Peyer's patch (tissue), 4 donors: Measurements from ENCODE around the gene GOLGA7B. TPM values are rescaled to one million over a fixed set of nuclear protein-coding genes. Genes with fewer than 3 reads are reported as not detected.

Source experiments
- DNase-seq, 3 donors: peaks; one replicate each; pipeline ENCODE4 v3.0.0-alpha.2; 2017 to 2019
- H3K27ac ChIP-seq, 4 donors: fragments of 200-600 bp; sonication (generic); one replicate each; pipeline ENCODE4 v1.5.1; 2016 to 2019
- H3K27me3 ChIP-seq, 2 donors: fragments of 200-600 bp; sonication (generic); one replicate each; pipeline ENCODE4 v1.5.1; 2019
- H3K36me3 ChIP-seq, 3 donors: fragments of 200-600 bp; sonication (generic); one replicate each; pipeline ENCODE4 v1.5.1; 2016 to 2019
- H3K4me1 ChIP-seq, 4 donors: fragments of 200-600 bp; sonication (generic); one replicate each; pipeline ENCODE4 v1.5.1; 2016 to 2019
- H3K4me3 ChIP-seq, 4 donors: fragments of 200-600 bp; sonication (generic); 1 replicate in 3 of 4; 2 replicates in 1 of 4; pipeline ENCODE4 v1.5.1; 2016 to 2019; ENCODE audit warnings: mild to moderate bottlenecking in 1 of 4
- H3K9me3 ChIP-seq, 4 donors: fragments of 200-600 bp; sonication (generic); one replicate each; pipeline ENCODE4 v1.5.1; 2016 to 2019; ENCODE audit warnings: mild to moderate bottlenecking in 1 of 4
- CTCF ChIP-seq, 6 experiments: fragments of 450-650 bp in 4 of 6; fragments of 200-600 bp in 2 of 6; sonication (generic) in 1 of 6; IDR thresholded peaks; one replicate each; pipeline ENCODE4 v1.5.1; 2017 to 2019; ENCODE audit warnings: antibody characterized with exemption in 6 of 6, mild to moderate bottlenecking in 3 of 6, moderate library complexity in 1 of 6
- POLR2A ChIP-seq, 2 donors: fragments of 450-650 bp; IDR thresholded peaks; one replicate each; pipeline ENCODE4 v1.5.1; 2017; ENCODE audit warnings: antibody characterized with exemption in 2 of 2, mild to moderate bottlenecking in 2 of 2, moderate library complexity in 2 of 2
- total RNA-seq, 4 donors: library from RNA; depleted of rRNA; stranded (reverse); fragments of >200 nt; gene quantifications; one replicate each; pipeline ENCODE4 v1.1.0, GENCODE V29; 2016

GOLGA7B gene
- total RNA-seq, 4 donors from 2014 or later, result 0.27 to 0.88 (median 0.79) TPM

DNA sequence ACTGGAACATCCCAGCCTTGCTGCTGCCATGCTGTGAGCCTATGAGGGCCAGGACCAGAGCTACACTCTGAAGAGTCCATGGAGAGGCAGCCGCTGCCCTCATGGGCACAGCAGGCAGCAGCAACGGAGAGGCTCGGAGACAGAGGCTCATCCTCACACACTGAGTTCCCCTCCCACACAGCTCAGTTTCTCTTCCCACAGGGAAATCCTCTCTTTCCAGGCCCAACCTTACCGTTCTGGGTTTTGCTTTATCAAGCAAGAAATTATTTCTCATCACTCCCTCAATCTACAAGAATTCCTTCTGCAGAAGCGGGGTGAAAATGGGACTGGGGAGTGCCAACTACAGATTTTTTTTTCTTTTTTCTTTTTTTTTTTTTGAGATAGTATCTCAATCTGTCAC is 36.6 kb downstream of the GOLGA7B start:
- Histone ChIP-seq H3K4me1 (no peaks in the 10 kb centered on the region), H3K27me3 (no peaks in the 10 kb centered on the region), H3K27ac (no peak overlapping the region)

GRCh38 chr10:97887399-97887798 is 37.8 kb downstream of the GOLGA7B start:
- peak in 1 of 3 donors; percentile 11 for DNase-seq
- no peak overlapping the region for H3K27ac ChIP-seq
- no peaks in the 10 kb centered on the region for H3K27me3 ChIP-seq
- no peaks in the 10 kb centered on the region for H3K36me3 ChIP-seq
- TF ChIP-seq CTCF (IDR thresholded peaks at IDR 0.05) (no peak), POLR2A (IDR thresholded peaks at IDR 0.05) (no peak)
- no peaks in the 10 kb centered on the region for H3K9me3 ChIP-seq
- no peaks in the 10 kb centered on the region for H3K4me1 ChIP-seq
- no peak overlapping the region for H3K4me3 ChIP-seq

More for the DNA sequence above, 36.6 kb downstream of the GOLGA7B start:
- H3K9me3 ChIP-seq, result no peaks in the 10 kb centered on the region
- H3K36me3 ChIP-seq, result no peaks in the 10 kb centered on the region
- H3K4me3 ChIP-seq, result no peak overlapping the region
- no peak for DNase-seq
- TF ChIP-seq CTCF (IDR thresholded peaks at IDR 0.05) (no peak), POLR2A (IDR thresholded peaks at IDR 0.05) (no peak)

GRCh38 chr10:97888134-97888533 is 38.5 kb downstream of the GOLGA7B start:
- Histone ChIP-seq H3K27me3 (no peaks in the 10 kb centered on the region), H3K27ac (no peak overlapping the region), H3K4me1 (no peaks in the 10 kb centered on the region), H3K36me3 (no peaks in the 10 kb centered on the region), H3K9me3 (no peaks in the 10 kb centered on the region), H3K4me3 (no peak overlapping the region)
- TF ChIP-seq POLR2A (IDR thresholded peaks at IDR 0.05) (no peak), CTCF (IDR thresholded peaks at IDR 0.05) (no peak)
- no peak for DNase-seq

GRCh38 chr10:97888641-97889262 is 39.1 kb downstream of the GOLGA7B start:
- DNase-seq, result peak in 1 of 3 donors; percentile 34
- TF ChIP-seq CTCF (IDR thresholded peaks at IDR 0.05), result no peak
- no peak for TF ChIP-seq POLR2A (IDR thresholded peaks at IDR 0.05)
- no peaks in the 10 kb centered on the region for H3K4me1 ChIP-seq
- no peaks in the 10 kb centered on the region for H3K36me3 ChIP-seq
- no peak overlapping the region for H3K27ac ChIP-seq
- H3K4me3 ChIP-seq, result no peak overlapping the region
- H3K9me3 ChIP-seq, result no peaks in the 10 kb centered on the region
- H3K27me3 ChIP-seq, result no peaks in the 10 kb centered on the region

GRCh38 chr10:97889461-97890265 is 40.0 kb downstream of the GOLGA7B start:
- Histone ChIP-seq H3K36me3 (no peaks in the 10 kb centered on the region), H3K4me3 (no peak overlapping the region), H3K27me3 (no peaks in the 10 kb centered on the region), H3K27ac (no peak overlapping the region), H3K4me1 (no peaks in the 10 kb centered on the region), H3K9me3 (no peaks in the 10 kb centered on the region)
- TF ChIP-seq POLR2A (IDR thresholded peaks at IDR 0.05), result no peak
- no peak for TF ChIP-seq CTCF (IDR thresholded peaks at IDR 0.05)
- peak in 1 of 3 donors; percentile 26 for DNase-seq
